ENCODE measurements around the gene USP25.

DNA sequence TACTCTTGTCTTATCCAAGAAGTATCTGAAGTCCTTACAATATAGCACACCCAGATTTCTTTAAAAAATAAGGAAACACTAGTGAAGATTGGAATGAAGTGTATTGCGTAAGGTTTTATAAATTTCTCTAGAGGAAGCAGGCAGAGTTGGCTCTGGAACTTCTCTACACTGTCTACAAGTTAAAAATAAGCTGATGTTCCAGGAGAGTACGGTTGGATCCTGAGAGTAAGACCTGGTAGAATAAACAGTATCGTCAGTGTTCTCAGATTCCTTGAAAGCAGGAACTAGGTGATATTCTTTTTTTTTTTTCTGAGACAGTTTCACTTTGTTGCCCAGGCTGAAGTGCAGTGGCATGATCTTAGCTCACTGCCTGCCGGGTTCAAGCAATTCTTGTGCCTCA is 107.9 kb downstream of the USP25 start:
- TF ChIP-seq, protein P1, sequence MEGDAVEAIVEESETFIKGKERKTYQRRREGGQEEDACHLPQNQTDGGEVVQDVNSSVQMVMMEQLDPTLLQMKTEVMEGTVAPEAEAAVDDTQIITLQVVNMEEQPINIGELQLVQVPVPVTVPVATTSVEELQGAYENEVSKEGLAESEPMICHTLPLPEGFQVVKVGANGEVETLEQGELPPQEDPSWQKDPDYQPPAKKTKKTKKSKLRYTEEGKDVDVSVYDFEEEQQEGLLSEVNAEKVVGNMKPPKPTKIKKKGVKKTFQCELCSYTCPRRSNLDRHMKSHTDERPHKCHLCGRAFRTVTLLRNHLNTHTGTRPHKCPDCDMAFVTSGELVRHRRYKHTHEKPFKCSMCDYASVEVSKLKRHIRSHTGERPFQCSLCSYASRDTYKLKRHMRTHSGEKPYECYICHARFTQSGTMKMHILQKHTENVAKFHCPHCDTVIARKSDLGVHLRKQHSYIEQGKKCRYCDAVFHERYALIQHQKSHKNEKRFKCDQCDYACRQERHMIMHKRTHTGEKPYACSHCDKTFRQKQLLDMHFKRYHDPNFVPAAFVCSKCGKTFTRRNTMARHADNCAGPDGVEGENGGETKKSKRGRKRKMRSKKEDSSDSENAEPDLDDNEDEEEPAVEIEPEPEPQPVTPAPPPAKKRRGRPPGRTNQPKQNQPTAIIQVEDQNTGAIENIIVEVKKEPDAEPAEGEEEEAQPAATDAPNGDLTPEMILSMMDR (IDR thresholded peaks at IDR 0.05; ENCODE audit: insufficient read depth, low read length) = no peak
- no peak for TF ChIP-seq POLR2AphosphoS5 (IDR thresholded peaks at IDR 0.05; ENCODE audit: low read depth)
